G401.6 (cell line): ENCODE data around the gene TNC.

Source experiments
- FAIRE-seq: peaks from 2 replicates; lab custom pipeline; 2012; peaks lifted over from hg19 to GRCh38; lab: Jason Lieb, UNC

The TNC gene

GRCh38 chr9:115098226-115098965 is 19.6 kb downstream of the TNC start:
- FAIRE-seq = no peak

- no peak for FAIRE-seq
These were observed 24.4 kb downstream of the TNC start for GRCh38 chr9:115093520-115093919.

GRCh38 chr9:115090486-115090885 is 27.5 kb downstream of the TNC start:
- FAIRE-seq = no peak

- no peak for FAIRE-seq
These were observed 29.1 kb downstream of the TNC start for GRCh38 chr9:115088860-115089259.

GRCh38 chr9:115086886-115087285 is 31.1 kb downstream of the TNC start:
- FAIRE-seq = no peak

- no peak for FAIRE-seq
These were observed 31.5 kb downstream of the TNC start for GRCh38 chr9:115086461-115086860.

- FAIRE-seq = no peak
These were observed 32.1 kb downstream of the TNC start for GRCh38 chr9:115085773-115086377.

GRCh38 chr9:115084709-115085108 is 33.2 kb downstream of the TNC start:
- FAIRE-seq = no peak

- no peak for FAIRE-seq
These were observed 33.8 kb downstream of the TNC start for GRCh38 chr9:115084157-115084556.

GRCh38 chr9:115080242-115080641 is 37.7 kb downstream of the TNC start:
- no peak for FAIRE-seq

- FAIRE-seq = no peak
These were observed 38.8 kb downstream of the TNC start for GRCh38 chr9:115079156-115079555.

GRCh38 chr9:115073456-115073855 is 44.5 kb downstream of the TNC start:
- no peak for FAIRE-seq

- FAIRE-seq = no peak
These were observed 46.8 kb downstream of the TNC start for GRCh38 chr9:115071176-115071575.

GRCh38 chr9:115069771-115070170 is 48.2 kb downstream of the TNC start:
- FAIRE-seq = no peak

- FAIRE-seq = no peak
These were observed 48.7 kb downstream of the TNC start for GRCh38 chr9:115069302-115069701.

- FAIRE-seq = no peak
These were observed 49.9 kb downstream of the TNC start for GRCh38 chr9:115068031-115068430.

GRCh38 chr9:115063058-115063845 is 54.7 kb downstream of the TNC start:
- no peak for FAIRE-seq

- no peak for FAIRE-seq
These were observed 59.2 kb downstream of the TNC start for GRCh38 chr9:115058684-115059315.

GRCh38 chr9:115058175-115058574 is 59.8 kb downstream of the TNC start:
- no peak for FAIRE-seq

GRCh38 chr9:115057559-115057958 is 60.4 kb downstream of the TNC start:
- no peak for FAIRE-seq

- FAIRE-seq = no peak
These were observed 67.9 kb downstream of the TNC start for GRCh38 chr9:115050002-115050490.

- FAIRE-seq = no peak
These were observed 71.1 kb downstream of the TNC start for GRCh38 chr9:115046824-115047223.

- FAIRE-seq = no peak
These were observed 71.8 kb downstream of the TNC start for GRCh38 chr9:115046199-115046598.
